Left renal pelvis (tissue), 4 donors: ENCODE measurements around the gene PRDX5. TPM values are rescaled to one million over a fixed set of nuclear protein-coding genes. Genes with fewer than 3 reads are reported as not detected.

Source experiments
- DNase-seq, 4 donors: peaks; one replicate each; pipeline ENCODE4 v3.0.0-alpha.2; 2013; ENCODE audit warnings: low read depth in 4 of 4, low spot score in 3 of 4
- polyA plus RNA-seq, 4 donors: library from polyadenylated mRNA; unstranded; fragments of 120-200 nt; gene quantifications; one replicate each; pipeline ENCODE4 v1.2.1, GENCODE V29; 2013; ENCODE audit not compliant: insufficient read length in 4 of 4

The PRDX5 gene
- polyA plus RNA-seq = 100 to 1,000 TPM; 156 to 230 (median 184) TPM

- peak; percentile 89 to 91 (median 90) for DNase-seq
Observed at GRCh38 chr11:64317961-64318765, at the start of gene PRDX5. TSS of gene PRDX5 (plus strand) at chr11:64318121. CDS start at chr11:64318216, 95 bp downstream.

DNA sequence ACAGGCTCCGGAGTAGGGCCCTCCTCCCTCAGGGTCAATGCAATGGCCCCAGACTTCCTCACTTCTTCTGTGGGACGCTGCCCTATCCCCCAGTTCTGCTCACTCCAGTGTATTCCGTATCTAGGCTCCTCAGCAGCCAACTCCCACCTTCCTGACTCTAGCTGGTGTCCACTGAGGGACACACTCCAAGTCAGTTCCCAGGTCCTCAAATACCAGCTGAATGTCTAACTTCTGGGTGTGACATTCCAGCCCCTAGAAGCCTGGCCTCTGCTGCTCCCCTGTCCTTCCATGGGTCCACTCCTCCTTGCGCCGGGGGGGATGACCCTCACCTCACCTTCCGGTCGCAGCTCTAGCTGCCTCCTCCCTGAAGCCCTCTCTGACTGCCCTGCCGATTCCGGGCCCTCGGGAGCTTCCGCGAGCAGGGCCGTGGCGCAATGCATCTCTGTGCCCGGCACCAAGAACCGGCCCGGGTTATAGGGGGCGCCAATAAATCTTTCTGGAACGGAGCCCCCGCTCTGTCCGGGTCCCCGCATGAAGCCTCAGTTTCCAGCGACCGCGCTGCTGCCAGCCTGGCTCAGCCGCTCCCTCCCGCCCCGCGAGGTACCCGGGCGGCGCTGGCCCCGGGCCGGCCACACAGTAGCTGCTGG lies 48.9 kb upstream of the PRDX5 start:
- DNase-seq = no peak

DNA sequence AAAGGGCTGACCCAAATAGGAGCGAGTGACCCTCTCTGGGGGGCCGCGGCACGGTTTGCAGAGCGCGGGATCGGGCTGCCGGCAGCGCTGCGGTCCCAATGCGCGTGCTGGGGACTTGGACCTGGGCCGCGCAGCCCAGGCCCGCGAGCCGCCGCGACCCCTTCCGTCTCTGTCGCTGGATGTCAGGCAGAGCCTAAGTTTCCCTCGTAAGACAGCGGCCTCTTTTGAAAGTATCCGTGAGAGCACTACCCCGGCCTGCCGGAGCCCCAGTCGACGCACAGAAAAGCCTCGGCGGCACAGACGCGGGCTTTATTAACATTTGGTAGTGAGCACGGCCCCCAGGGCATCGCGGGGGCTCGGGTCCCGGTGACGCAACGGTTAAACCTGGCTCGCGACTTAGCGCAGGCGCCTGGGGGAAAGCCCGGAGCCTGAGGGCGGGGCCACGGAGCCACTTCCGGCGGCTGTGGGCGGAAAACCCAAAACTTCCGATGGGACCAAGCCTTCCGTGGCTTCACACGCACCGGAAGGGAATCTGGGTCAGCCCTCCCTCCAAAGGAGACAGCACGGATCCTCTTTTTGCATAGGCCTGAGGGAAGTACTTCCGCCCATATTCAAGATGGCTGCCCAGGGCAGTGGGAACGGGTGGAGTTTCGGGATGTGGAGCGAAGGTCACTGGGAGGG lies 48.2 kb upstream of the PRDX5 start:
- peak; percentile 96 to 99 (median 98) for DNase-seq

GRCh38 chr11:64275031-64275800 lies 42.7 kb upstream of the PRDX5 start:
- DNase-seq = no peak

GRCh38 chr11:64275841-64276240 lies 42.1 kb upstream of the PRDX5 start:
- no peak for DNase-seq

- DNase-seq = no peak
Observed at GRCh38 chr11:64276653-64277431, 41.1 kb upstream of the PRDX5 start.

DNA sequence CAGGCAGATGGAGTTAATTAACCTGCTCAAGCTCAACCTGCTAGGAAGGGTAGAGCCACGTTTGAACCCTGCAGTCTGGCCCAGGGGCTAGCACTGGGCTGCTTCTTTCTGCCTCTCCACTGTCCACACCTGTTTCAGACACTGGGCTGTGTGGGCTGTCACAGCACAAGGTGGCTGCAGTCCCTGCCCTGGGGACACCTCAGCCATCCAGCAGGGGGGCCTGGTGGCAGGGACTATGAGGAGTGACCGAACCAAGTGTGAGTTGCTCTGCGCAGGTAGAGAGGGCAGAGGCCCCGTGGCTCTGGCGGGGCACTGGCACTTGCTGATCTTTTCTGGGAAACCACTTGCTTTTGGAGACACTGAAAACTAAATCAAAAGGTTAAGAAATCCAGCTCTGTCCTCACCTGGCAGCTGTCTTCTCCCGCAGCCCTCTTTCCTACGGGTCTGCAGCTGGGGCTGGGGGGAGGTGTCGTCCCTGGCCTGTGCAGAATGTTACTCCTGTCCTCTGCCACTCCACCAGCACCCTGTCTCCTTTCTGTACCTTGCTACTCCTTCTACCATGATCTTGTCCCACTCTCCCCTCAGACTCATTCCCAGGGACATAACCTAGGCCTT lies 39.2 kb upstream of the PRDX5 start:
- DNase-seq = no peak

DNA sequence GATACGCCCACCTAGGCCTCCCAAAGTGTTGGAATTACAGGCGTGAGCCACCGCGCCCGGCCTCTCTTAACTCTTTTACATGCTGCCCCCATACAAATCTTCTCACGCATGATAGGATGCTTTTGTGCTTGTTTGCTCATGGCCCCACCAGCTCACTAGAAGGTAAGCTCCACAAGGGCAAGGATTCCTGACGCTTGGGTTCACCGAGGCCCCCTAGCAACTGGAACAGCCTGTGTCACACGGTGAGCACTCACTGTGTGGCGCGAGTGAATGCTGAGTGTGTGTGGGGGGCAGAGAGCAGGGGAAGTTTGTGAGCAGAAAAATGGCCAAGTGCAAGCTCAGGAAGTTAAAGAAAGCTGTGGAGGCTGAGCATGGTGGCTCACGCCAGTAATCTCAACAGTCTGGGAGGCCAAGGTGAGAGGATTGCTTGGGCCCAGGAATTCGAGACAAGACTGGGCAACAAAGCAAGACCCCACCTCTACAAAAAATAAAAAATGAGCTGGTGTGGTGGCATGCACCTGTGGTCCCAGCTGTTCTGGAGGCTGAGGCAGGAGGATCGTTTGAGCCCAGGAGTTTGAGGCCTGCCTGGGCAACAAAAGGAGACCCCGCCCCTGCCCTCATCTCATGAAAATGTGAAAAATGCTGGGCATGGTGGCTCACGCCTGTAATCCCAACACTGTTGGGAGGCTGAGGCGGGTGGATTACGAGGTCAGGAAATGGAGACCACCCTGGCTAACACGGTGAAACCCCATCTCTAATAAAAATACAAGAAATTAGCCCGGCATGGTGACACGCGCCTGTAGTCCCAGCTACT lies 35.8 kb upstream of the PRDX5 start:
- no peak for DNase-seq

DNA sequence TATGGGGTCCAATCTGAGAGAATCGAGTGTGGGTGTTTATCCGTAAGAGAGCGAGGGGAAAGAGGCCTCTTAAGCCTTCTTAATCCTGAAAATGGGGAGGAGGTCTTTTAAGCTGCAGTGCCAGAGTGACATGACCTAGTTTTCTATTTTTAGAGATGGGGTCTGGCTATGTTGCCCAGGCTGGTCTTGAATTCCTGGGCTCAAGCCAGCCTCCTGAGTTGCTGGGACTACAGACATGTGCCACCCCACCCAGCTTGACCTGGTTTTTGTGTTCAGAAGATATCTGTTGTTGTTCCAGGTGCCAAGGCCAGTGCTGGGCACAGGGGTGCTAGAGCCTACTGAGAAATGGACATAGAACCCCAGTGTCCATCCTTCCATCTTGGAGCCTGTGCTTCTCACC lies 34.8 kb upstream of the PRDX5 start:
- DNase-seq = no peak

DNA sequence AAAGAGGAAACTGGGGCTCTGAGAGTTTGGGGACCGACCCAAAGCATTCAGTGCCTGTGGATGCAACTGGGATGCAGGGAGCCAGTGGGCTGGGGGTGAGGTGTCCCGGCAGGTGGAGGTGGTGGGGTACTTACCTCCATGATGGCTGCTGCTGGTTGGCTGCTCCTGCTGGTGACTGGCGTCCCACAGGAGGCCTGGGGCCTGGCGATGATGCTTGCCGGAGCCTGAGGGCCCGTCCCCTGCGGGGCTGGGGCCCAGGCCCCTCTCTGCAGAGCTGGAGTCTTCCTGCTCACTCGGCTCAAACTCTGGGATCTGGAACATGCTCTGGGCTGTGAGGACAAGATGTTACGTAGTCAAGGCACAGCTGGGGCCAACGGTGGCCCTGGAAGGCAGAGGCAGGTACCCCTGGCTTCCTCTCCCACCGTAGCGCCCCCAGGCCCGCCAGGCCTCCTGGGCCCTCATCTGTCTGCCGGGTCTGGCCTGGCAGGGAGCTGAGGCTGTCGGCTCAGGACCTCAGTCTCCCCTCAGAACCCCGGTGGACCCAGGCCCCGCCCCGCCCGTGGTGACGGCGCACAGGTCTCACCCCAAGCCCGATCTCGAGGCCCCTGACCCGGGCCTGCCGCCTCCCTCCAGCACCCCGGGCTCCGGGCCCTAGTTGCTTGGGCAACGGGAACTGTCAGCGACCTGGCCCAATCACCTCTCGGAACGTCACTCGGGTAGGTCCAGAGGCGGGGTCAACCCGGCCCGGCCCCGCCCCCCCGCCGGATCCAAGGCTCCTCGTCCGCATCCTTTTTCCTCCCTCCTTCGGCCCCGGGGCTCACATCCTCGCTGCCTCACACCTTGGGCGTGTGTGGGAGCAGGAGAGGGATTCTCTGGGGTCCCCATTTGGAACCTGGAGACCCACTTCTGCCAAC lies 33.6 kb upstream of the PRDX5 start, which contains the start of gene BAD:
Gene BAD (minus strand): TSS at position 618 of the 914 bp plus-strand sequence. CDS start 297 bp downstream, at position 321.
- peak in 3 of 4 donors; percentile 81 to 86 (median 84) for DNase-seq

DNA sequence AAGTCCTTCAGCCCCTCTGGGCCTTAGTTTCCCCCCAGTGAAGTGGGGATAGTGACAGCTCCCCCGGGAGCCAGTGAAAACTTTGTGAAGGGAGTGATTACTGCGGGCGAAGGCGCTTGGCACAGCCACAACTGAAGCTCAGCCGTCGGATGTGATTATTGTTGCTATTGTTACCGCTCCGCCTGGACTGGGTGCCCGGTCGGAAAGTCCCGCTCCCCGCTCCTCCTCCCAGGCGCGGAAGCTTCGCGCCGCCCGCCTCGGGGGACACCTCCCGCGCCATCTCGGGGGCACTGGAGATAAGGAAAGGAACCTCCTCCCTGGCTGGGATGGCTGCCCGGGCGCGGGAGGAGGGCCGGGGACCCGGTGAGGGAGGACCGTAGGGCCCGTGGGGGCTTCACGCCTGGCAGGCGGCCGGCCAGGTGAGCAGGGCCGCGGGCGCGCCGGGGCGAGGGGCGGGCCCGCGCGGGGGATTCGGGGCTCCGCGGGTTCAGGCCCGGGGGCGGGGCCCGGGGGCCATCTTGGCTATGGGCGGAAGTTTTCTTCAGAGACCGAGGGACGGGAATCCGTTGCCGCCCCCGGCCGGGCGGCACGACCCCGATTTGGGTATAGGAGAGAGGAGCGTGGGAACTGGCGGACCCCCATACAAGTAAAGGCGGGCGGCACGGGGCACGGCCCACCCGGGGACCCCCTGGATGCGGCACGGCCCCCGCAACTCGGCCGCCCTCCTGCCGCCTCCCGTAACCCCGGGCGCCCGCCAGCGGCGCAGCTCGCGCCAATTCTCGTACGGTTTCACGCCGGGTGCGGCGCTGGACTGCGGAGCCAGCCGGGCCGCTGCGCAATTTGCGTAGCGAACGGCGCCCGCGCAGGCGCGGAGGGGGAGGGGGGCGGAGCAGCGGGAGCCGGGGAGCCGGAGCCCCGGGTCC lies 32.7 kb upstream of the PRDX5 start, which contains the start of gene GPR137:
Gene GPR137 (plus strand): TSS at position 887 of the 923 bp plus-strand sequence. CDS start 677 bp downstream, outside the sequence.
- peak in 2 of 4 donors; percentile 75 to 80 for DNase-seq

DNA sequence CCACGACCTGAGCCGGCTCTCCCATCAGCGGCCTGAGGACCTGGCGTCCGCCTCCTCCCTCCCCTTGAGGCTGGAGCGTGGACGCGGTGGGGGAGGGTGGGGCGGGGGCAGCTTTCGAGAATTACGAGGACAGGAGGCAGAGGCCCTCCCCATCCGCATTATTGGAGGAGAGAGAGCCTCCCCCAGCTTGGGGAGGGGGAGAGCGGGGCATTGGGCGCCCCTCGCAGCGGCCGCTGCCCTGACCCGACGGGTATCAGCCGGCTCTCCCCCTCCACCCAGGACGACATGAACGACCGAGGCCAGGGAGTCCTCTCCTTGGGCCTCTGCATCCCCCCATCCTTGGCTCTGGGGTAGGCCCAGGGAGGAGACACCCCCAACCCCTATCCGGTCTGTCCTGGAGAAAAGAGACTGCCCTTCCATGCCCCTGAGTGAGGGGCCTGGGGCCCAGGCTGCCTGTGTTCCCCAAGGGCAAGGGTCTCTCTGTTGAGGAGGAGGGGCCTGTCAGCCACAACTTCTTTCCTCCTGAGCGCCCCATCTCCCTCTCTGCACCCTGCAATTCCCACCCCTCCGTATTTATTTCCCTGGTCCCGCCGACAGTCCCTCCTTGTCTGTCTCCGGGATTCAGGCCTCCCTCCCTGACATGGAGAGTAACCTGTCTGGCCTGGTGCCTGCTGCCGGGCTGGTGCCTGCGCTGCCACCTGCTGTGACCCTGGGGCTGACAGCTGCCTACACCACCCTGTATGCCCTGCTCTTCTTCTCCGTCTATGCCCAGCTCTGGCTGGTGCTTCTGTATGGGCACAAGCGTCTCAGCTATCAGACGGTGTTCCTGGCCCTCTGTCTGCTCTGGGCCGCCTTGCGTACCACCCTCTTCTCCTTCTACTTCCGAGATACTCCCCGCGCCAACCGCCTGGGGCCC lies 31.8 kb upstream of the PRDX5 start:
- DNase-seq = no peak

DNA sequence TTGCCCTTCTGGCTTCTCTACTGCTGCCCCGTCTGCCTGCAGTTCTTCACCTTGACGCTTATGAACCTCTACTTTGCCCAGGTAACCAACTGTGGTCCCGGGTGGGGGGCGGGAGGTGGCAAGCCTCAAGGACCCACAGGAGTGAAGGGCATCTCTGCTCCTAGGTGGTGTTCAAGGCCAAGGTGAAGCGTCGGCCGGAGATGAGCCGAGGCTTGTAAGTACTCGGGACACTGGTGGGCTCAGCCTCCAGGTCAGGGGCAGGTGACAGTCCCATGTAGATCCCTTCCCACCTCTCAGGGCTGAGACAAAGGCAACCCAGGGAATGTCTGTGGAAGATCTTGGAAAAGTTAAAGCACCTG lies 31.1 kb upstream of the PRDX5 start:
- no peak for DNase-seq

GRCh38 chr11:64287676-64288352 lies 30.1 kb upstream of the PRDX5 start:
- DNase-seq = no peak

GRCh38 chr11:64288353-64288750 lies 29.6 kb upstream of the PRDX5 start:
- DNase-seq = no peak
